GM23338 (cell line): ENCODE measurements around the gene CD300C. TPM values are rescaled to one million over a fixed set of nuclear protein-coding genes. Genes with fewer than 3 reads are reported as not detected.

Experiments
- ATAC-seq: fragments of 200-7000 bp; cut with Tn5 transposase; 3 replicates; pipeline ENCODE4 v1.9.1; 2020
- DNase-seq: peaks from one replicate; pipeline ENCODE4 v3.0.0-alpha.2; 2015; ENCODE audit warnings: low spot score
- H2AFZ ChIP-seq: fragments of 200-600 bp; sonication (generic); 2 replicates; pipeline ENCODE4 v1.8.0; 2016; ENCODE audit warnings: antibody characterized with exemption, mild to moderate bottlenecking, moderate library complexity
- H3F3A ChIP-seq: fragments of 200-600 bp; sonication (generic); replicated peaks from 2 replicates; pipeline ENCODE4 v1.8.0; 2017; ENCODE audit warnings: antibody characterized with exemption, mixed run types, low read depth
- H3K27ac ChIP-seq: fragments of 200-600 bp; sonication (generic); 2 replicates; pipeline ENCODE4 v1.6.1; 2016; ENCODE audit warnings: low read depth
- H3K27me3 ChIP-seq: fragments of 200-600 bp; sonication (generic); 2 replicates; pipeline ENCODE4 v1.8.0; 2016; ENCODE audit warnings: mild to moderate bottlenecking, mixed run types, moderate library complexity; ENCODE audit not compliant: insufficient read depth
- H3K36me3 ChIP-seq: fragments of 200-600 bp; sonication (generic); 2 replicates; pipeline ENCODE4 v1.8.0; 2016; ENCODE audit warnings: mild to moderate bottlenecking; ENCODE audit not compliant: insufficient read depth
- H3K4me1 ChIP-seq: fragments of 200-600 bp; sonication (generic); 2 replicates; pipeline ENCODE4 v1.8.0; 2016; ENCODE audit warnings: mild to moderate bottlenecking, moderate library complexity; ENCODE audit not compliant: insufficient read depth
- H3K4me2 ChIP-seq: fragments of 200-600 bp; sonication (generic); 2 replicates; pipeline ENCODE4 v1.7.1; 2017; ENCODE audit warnings: mixed run types
- H3K4me3 ChIP-seq: fragments of 200-600 bp; sonication (generic); 2 replicates; pipeline ENCODE4 v1.6.1; 2016; ENCODE audit warnings: mixed run types
- H3K79me2 ChIP-seq: fragments of 200-600 bp; sonication (generic); replicated peaks from 2 replicates; pipeline ENCODE4 v1.8.0; 2017; ENCODE audit warnings: mild to moderate bottlenecking; ENCODE audit not compliant: insufficient read depth
- H3K9me2 ChIP-seq: fragments of 200-600 bp; sonication (generic); 2 replicates; pipeline ENCODE4 v1.8.0; 2017; ENCODE audit not compliant: insufficient read depth
- H4K20me1 ChIP-seq: fragments of 200-600 bp; sonication (generic); replicated peaks from 2 replicates; pipeline ENCODE4 v1.8.0; 2017; ENCODE audit warnings: mild to moderate bottlenecking; ENCODE audit not compliant: insufficient read depth
- H3K27ac Mint-ChIP-seq: 2 replicates; pipeline ENCODE4 v1.8.0; 2020; ENCODE audit warnings: inconsistent platforms, mild to moderate bottlenecking, moderate library complexity, mixed read lengths
- H3K27me3 Mint-ChIP-seq: 3 replicates; pipeline ENCODE4 v1.8.0; 2022; ENCODE audit warnings: low read depth, mild to moderate bottlenecking, moderate library complexity, mixed read lengths, inconsistent platforms; ENCODE audit not compliant: insufficient read depth, poor library complexity
- H3K36me3 Mint-ChIP-seq: 3 replicates; pipeline ENCODE4 v1.8.0; 2021; ENCODE audit warnings: low read depth, mild to moderate bottlenecking, inconsistent platforms, moderate library complexity, mixed read lengths
- H3K4me1 Mint-ChIP-seq: 3 replicates; pipeline ENCODE4 v1.8.0; 2020; ENCODE audit warnings: mild to moderate bottlenecking, inconsistent platforms, mixed read lengths
- H3K4me3 Mint-ChIP-seq: 3 replicates; pipeline ENCODE4 v1.8.0; 2021; ENCODE audit warnings: moderate library complexity, mild to moderate bottlenecking, inconsistent platforms, mixed read lengths
- H3K9me3 Mint-ChIP-seq: 3 replicates; pipeline ENCODE4 v1.8.0; 2020; ENCODE audit warnings: moderate library complexity, mild to moderate bottlenecking, inconsistent platforms, mixed read lengths
- CREB1 ChIP-seq: fragments of 250-450 bp; sonication (Bioruptor Pico); IDR thresholded peaks from 2 replicates; pipeline ENCODE4 v1.5.0; 2020; ENCODE audit warnings: low read depth, mild to moderate bottlenecking, moderate library complexity
- ETS1 ChIP-seq: IDR thresholded peaks from 2 replicates; pipeline ENCODE4 v1.6.1; 2016; ENCODE audit warnings: antibody characterized with exemption
- EZH2 ChIP-seq: fragments of 200-600 bp; sonication (generic); IDR thresholded peaks from one replicate; pipeline ENCODE4 v1.8.0; 2017; ENCODE audit warnings: antibody characterized with exemption, mild to moderate bottlenecking, low read depth; ENCODE audit not compliant: unreplicated experiment
- EZH2phosphoT487 ChIP-seq: fragments of 200-600 bp; sonication (generic); IDR thresholded peaks from one replicate; pipeline ENCODE4 v1.8.1; 2018; ENCODE audit warnings: antibody characterized with exemption; ENCODE audit not compliant: unreplicated experiment
- JUNB ChIP-seq: IDR thresholded peaks from one replicate; pipeline ENCODE4 v1.6.1; 2016; ENCODE audit warnings: antibody characterized with exemption; ENCODE audit not compliant: unreplicated experiment
- NANOG ChIP-seq: IDR thresholded peaks from 2 replicates; pipeline ENCODE4 v1.6.1; 2016; ENCODE audit warnings: antibody characterized with exemption, borderline replicate concordance
- POLR2AphosphoS5 ChIP-seq: IDR thresholded peaks from 2 replicates; pipeline ENCODE4 v1.6.1; 2016; ENCODE audit warnings: antibody characterized with exemption, low read depth
- ZNF114 ChIP-seq: fragments of 250-450 bp; sonication (Bioruptor Pico); IDR thresholded peaks from 2 replicates; pipeline ENCODE4 v1.5.0; 2020; ENCODE audit warnings: mild to moderate bottlenecking, moderate library complexity
- ZNF331 ChIP-seq: fragments of 250-450 bp; sonication (Bioruptor Pico); IDR thresholded peaks from 2 replicates; pipeline ENCODE4 v1.5.0; 2020; ENCODE audit warnings: low read depth, mild to moderate bottlenecking, moderate library complexity
- polyA plus RNA-seq: library from polyadenylated mRNA; unstranded; fragments of >200 nt; fragmentation: Nextera tagmentation; extraction: Ambion mirVana; gene quantifications from 2 replicates; pipeline ENCODE4 v1.2.1, GENCODE V29; 2016
- total RNA-seq: library from RNA; depleted of rRNA; stranded (reverse); fragments of >200 nt; shearing (Covaris generic); gene quantifications from 2 replicates; pipeline ENCODE4 v1.2.3, GENCODE V29; 2014
- TF ChIP-seq, protein P1 (sequence below): IDR thresholded peaks from one replicate; pipeline ENCODE4 v1.6.1; 2018; ENCODE audit warnings: antibody characterized with exemption; ENCODE audit not compliant: unreplicated experiment
- TF ChIP-seq, protein P2 (sequence below), 2 experiments: fragments of 200-600 bp in 1 of 2; sonication (generic) in 1 of 2; conservative IDR thresholded peaks; 2 replicates each; pipeline versions ENCODE4 v1.5.1 to v1.6.1; 2016 to 2017; ENCODE audit warnings: antibody characterized with exemption in 2 of 2, low read depth in 2 of 2, mild to moderate bottlenecking in 2 of 2, moderate library complexity in 1 of 2

Gene CD300C
- total and polyA plus RNA-seq, 2 experiments from 2014 or later, result not detected

GRCh38 chr17:74522381-74523105 lies 23.4 kb downstream of the CD300C start:
- Histone ChIP-seq H3K4me2 (no peak overlapping the region), H3K79me2 (no peaks in the 10 kb centered on the region), H3K4me1 (no peaks in the 10 kb centered on the region), H3K4me3 (no peak overlapping the region), H2AFZ (no peak overlapping the region), H3F3A (no peaks in the 10 kb centered on the region), H3K27ac (no peak overlapping the region), H3K27me3 (no peaks in the 10 kb centered on the region), H3K36me3 (no peaks in the 10 kb centered on the region), H3K9me2 (no peaks in the 10 kb centered on the region), H4K20me1 (no peaks in the 10 kb centered on the region)
- TF ChIP-seq, protein P1, sequence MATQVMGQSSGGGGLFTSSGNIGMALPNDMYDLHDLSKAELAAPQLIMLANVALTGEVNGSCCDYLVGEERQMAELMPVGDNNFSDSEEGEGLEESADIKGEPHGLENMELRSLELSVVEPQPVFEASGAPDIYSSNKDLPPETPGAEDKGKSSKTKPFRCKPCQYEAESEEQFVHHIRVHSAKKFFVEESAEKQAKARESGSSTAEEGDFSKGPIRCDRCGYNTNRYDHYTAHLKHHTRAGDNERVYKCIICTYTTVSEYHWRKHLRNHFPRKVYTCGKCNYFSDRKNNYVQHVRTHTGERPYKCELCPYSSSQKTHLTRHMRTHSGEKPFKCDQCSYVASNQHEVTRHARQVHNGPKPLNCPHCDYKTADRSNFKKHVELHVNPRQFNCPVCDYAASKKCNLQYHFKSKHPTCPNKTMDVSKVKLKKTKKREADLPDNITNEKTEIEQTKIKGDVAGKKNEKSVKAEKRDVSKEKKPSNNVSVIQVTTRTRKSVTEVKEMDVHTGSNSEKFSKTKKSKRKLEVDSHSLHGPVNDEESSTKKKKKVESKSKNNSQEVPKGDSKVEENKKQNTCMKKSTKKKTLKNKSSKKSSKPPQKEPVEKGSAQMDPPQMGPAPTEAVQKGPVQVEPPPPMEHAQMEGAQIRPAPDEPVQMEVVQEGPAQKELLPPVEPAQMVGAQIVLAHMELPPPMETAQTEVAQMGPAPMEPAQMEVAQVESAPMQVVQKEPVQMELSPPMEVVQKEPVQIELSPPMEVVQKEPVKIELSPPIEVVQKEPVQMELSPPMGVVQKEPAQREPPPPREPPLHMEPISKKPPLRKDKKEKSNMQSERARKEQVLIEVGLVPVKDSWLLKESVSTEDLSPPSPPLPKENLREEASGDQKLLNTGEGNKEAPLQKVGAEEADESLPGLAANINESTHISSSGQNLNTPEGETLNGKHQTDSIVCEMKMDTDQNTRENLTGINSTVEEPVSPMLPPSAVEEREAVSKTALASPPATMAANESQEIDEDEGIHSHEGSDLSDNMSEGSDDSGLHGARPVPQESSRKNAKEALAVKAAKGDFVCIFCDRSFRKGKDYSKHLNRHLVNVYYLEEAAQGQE, result no peak
- TF ChIP-seq EZH2 (no peak), POLR2AphosphoS5 (no peak), ZNF331 (CRISPR knock-in tag) (no peak), JUNB (no peak), NANOG (no peak), CREB1 (no peak), ZNF114 (CRISPR knock-in tag) (no peak), EZH2phosphoT487 (no peak), ETS1 (no peak)
- TF ChIP-seq, protein P2, sequence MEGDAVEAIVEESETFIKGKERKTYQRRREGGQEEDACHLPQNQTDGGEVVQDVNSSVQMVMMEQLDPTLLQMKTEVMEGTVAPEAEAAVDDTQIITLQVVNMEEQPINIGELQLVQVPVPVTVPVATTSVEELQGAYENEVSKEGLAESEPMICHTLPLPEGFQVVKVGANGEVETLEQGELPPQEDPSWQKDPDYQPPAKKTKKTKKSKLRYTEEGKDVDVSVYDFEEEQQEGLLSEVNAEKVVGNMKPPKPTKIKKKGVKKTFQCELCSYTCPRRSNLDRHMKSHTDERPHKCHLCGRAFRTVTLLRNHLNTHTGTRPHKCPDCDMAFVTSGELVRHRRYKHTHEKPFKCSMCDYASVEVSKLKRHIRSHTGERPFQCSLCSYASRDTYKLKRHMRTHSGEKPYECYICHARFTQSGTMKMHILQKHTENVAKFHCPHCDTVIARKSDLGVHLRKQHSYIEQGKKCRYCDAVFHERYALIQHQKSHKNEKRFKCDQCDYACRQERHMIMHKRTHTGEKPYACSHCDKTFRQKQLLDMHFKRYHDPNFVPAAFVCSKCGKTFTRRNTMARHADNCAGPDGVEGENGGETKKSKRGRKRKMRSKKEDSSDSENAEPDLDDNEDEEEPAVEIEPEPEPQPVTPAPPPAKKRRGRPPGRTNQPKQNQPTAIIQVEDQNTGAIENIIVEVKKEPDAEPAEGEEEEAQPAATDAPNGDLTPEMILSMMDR (conservative IDR thresholded peaks at IDR 0.05; ENCODE audit: low read depth in 2 of 2), result no peak
- Mint-ChIP-seq H3K9me3 (peaks cover 40% of the 10 kb centered on the region), H3K4me1 (no peaks in the 10 kb centered on the region), H3K36me3 (no peaks in the 10 kb centered on the region), H3K27me3 (peaks cover 4% of the 10 kb centered on the region), H3K27ac (no peak overlapping the region), H3K4me3 (no peak overlapping the region)
- no peak for ATAC-seq
- no peak for DNase-seq
